GM12878 (cell line): Measurements from ENCODE around the gene ULK1. TPM values are rescaled to one million over a fixed set of nuclear protein-coding genes. Genes with fewer than 3 reads are reported as not detected.
"Not testable (repeated sequence)": the region's sequence is repeated elsewhere in the genome, so short reads cannot be mapped to it uniquely, and the experiment has no call there.

Source experiments
- ATAC-seq: fragments of 200-7000 bp; cut with Tn5 transposase; 3 replicates; pipeline ENCODE4 v1.9.1; 2020; ENCODE audit warnings: mild to moderate bottlenecking, moderate library complexity
- BruUV-seq: library from RNA; stranded (reverse); fragments of 400-500 nt; replicated peaks from 2 replicates; lab custom pipeline; 2021; lab: Mats Ljungman, UMichigan
- CTCF ChIA-PET: fragments of 300-600 bp; sonication (Branson Sonifier 250); formaldehyde crosslinking; extraction: SDS; loops from one replicate; lab custom pipeline; 2021; ENCODE audit warnings: inconsistent platforms; lab: Yijun Ruan, JAX
- POLR2A ChIA-PET: fragments of 350-600 bp; formaldehyde crosslinking; extraction: SDS; loops from one replicate; lab custom pipeline; 2021; ENCODE audit warnings: inconsistent platforms; lab: Charles Lee
- RAD21 ChIA-PET: fragments of 300-600 bp; sonication (Branson Sonifier 250); formaldehyde crosslinking; loops from one replicate; lab custom pipeline; 2023; ENCODE audit warnings: antibody characterized with exemption; ENCODE audit not compliant: unreplicated experiment; lab: Charles Lee
- SMC1A ChIA-PET: fragments of 300-600 bp; sonication (Branson Sonifier 250); formaldehyde crosslinking; loops from one replicate; lab custom pipeline; 2023; ENCODE audit not compliant: unreplicated experiment, uncharacterized antibody; lab: Charles Lee
- DNase-seq: peaks from one replicate; pipeline ENCODE4 v3.0.0-alpha.2; 2011; ENCODE audit warnings: low read depth, low spot score
- FAIRE-seq: peaks from 3 replicates; lab custom pipeline; 2011; peaks lifted over from hg19 to GRCh38; lab: Jason Lieb, UNC
- H2AFZ ChIP-seq: 2 replicates; pipeline ENCODE4 v1.6.0; 2011; ENCODE audit warnings: low read depth, low read length, control low read depth; ENCODE audit not compliant: control insufficient read depth
- H3K27ac ChIP-seq: 2 replicates; pipeline ENCODE4 v1.5.1; 2011; ENCODE audit warnings: control low read depth; ENCODE audit not compliant: control insufficient read depth, insufficient read depth
- H3K27me3 ChIP-seq, 2 experiments: replicated peaks in 1 of 2; 2 replicates each; pipeline versions ENCODE4 v1.6.0 to v1.6.1; 2011; ENCODE audit warnings: low read length in 1 of 2; ENCODE audit not compliant: control insufficient read depth in 2 of 2, insufficient read depth in 2 of 2
- H3K36me3 ChIP-seq, 2 experiments: 2 replicates each; pipeline ENCODE4 v1.5.1; 2011; ENCODE audit warnings: low read length in 1 of 2; ENCODE audit not compliant: control insufficient read depth in 2 of 2, insufficient read depth in 2 of 2
- H3K4me1 ChIP-seq: 2 replicates; pipeline ENCODE4 v1.6.1; 2011; ENCODE audit warnings: mild to moderate bottlenecking, low read length, moderate library complexity, mixed read lengths; ENCODE audit not compliant: control insufficient read depth, insufficient read depth
- H3K4me2 ChIP-seq: 2 replicates; pipeline ENCODE4 v1.6.0; 2011; ENCODE audit warnings: control low read depth; ENCODE audit not compliant: control insufficient read depth, insufficient read depth
- H3K4me3 ChIP-seq: fragments of 200-600 bp; sonication (generic); 2 replicates; pipeline ENCODE4 v1.5.1; 2016
- H3K79me2 ChIP-seq: 2 replicates; pipeline ENCODE4 v1.6.0; 2011; ENCODE audit warnings: low read length; ENCODE audit not compliant: control insufficient read depth, insufficient read depth
- H3K9ac ChIP-seq: 2 replicates; pipeline ENCODE4 v1.8.0; 2011; ENCODE audit warnings: low read length, control low read depth, mixed read lengths; ENCODE audit not compliant: control insufficient read depth, insufficient read depth
- H3K9me3 ChIP-seq: replicated peaks from 3 replicates; pipeline ENCODE4 v1.5.1; 2011; ENCODE audit warnings: mild to moderate bottlenecking, low read length; ENCODE audit not compliant: control insufficient read depth, insufficient read depth
- H4K20me1 ChIP-seq: 2 replicates; pipeline ENCODE4 v1.6.0; 2011; ENCODE audit not compliant: control insufficient read depth, insufficient read depth
- CBX5 ChIP-seq: sonication (generic); IDR thresholded peaks from 2 replicates; pipeline ENCODE4 v1.6.1; 2016; ENCODE audit warnings: low read depth, moderate library complexity, mild to moderate bottlenecking, inconsistent platforms
- CEBPB ChIP-seq, 2 experiments: fragments of 150-350 bp in 1 of 2; IDR thresholded peaks; 2 replicates each; pipeline ENCODE4 v1.6.1; 2012 to 2014; ENCODE audit warnings: low read depth in 2 of 2, low read length in 2 of 2, borderline replicate concordance in 1 of 2, inconsistent platforms in 1 of 2
- GATAD2B ChIP-seq: fragments of 450-650 bp; conservative IDR thresholded peaks from 2 replicates; pipeline ENCODE4 v1.6.1; 2017; ENCODE audit warnings: low read depth, mild to moderate bottlenecking, moderate library complexity
- TARDBP ChIP-seq: IDR thresholded peaks from 2 replicates; pipeline ENCODE4 v1.6.1; 2016; ENCODE audit warnings: borderline replicate concordance
- ZNF24 ChIP-seq: fragments of 450-650 bp; IDR thresholded peaks from 2 replicates; pipeline ENCODE4 v1.6.1; 2017; ENCODE audit warnings: antibody characterized with exemption, mild to moderate bottlenecking
- ZNF274 ChIP-seq: IDR thresholded peaks from one replicate; pipeline ENCODE4 v1.8.0; 2011; ENCODE audit not compliant: insufficient read length, insufficient read depth
- ZZZ3 ChIP-seq: IDR thresholded peaks from 2 replicates; pipeline ENCODE4 v1.6.1; 2011; ENCODE audit warnings: low read depth; ENCODE audit not compliant: control insufficient read depth, insufficient read length
- WGBS: methylation state at CpG from one replicate; pipeline ENCODE4 v1.1.6; 2016; ENCODE audit warnings: low lambda C conversion rate; ENCODE audit not compliant: insufficient replicate concordance, insufficient coverage; ENCODE audit errors: missing lambda C conversion rate; 5-methylcytosine and 5-hydroxymethylcytosine counted together
- in situ Hi-C: fragments of 300-500 bp; cut with MboI; formaldehyde crosslinking; loops from 9 replicates; pipeline ENCODE4 v1.14.3; 2018; ENCODE audit warnings: mixed read lengths
- intact Hi-C: fragments of 100-400 bp; cut with micrococcal nuclease; formaldehyde crosslinking; loops from one replicate; pipeline ENCODE4 v1.14.2; 2022; ENCODE audit not compliant: unreplicated experiment
- polyA plus RNA-seq, 11 experiments: library from polyadenylated mRNA; depleted of rRNA in 4 of 11; unstranded in 6 of 11; stranded (reverse) in 5 of 11; fragments of >200 nt; fragmentation: Nextera tagmentation in 4 of 11; fragmentation: Illumina TruSeq in 1 of 11; extraction: Ambion mirVana in 4 of 11; extraction: Trizol in 1 of 11; gene quantifications; 1 replicate in 1 of 11; 2 replicates in 10 of 11; pipeline versions ENCODE4 v1.2.1 to v1.2.3, GENCODE V29; 2011 to 2016; ENCODE audit warnings: inconsistent platforms in 2 of 11, missing spikeins in 2 of 11, low read depth in 1 of 11
- total RNA-seq, 4 experiments: library from RNA; depleted of rRNA in 3 of 4; stranded (reverse); fragments of >200 nt in 3 of 4; fragmentation: Illumina TruSeq in 1 of 4; extraction: Trizol in 1 of 4; gene quantifications; 2 replicates each; pipeline versions ENCODE4 v1.2.1 to v1.2.3, GENCODE V29; 2013 to 2021
- TF ChIP-seq, protein P1 (sequence below): fragments of 450-650 bp; IDR thresholded peaks from 2 replicates; pipeline ENCODE4 v1.6.1; 2017; ENCODE audit warnings: low read depth, mild to moderate bottlenecking, moderate library complexity
- TF ChIP-seq, protein P2 (sequence below): fragments of 450-650 bp; IDR thresholded peaks from 2 replicates; pipeline ENCODE4 v1.6.1; 2016; ENCODE audit warnings: mild to moderate bottlenecking

Gene ULK1
- total and polyA plus RNA-seq, 10 of the 15 experiments (the other 5 are each of a cell fraction or from before 2014, with no cell fraction given) = 0.13 to 14.1 (median 1.5) TPM

DNA sequence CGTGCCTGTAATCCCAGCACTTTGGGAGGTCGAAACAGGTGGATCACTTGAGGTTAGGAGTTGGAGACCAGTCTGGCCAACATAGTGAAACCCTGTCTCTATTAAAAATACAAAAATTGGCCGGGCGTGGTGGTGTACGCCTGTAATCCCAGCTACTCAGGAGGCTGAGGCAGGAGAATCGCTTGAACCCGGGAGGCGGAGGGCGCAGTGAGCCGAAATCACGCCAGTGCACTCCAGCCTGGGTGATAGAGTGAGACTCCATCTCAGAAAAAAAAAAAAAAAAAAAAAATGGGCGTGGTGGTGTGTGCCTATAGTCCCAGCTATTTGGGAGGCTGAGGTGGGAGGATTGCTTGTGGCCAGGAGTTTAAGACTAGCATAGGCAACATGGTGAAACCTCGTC is 60.0 kb downstream of the ULK1 start:
- H3K27ac ChIP-seq, ATAC-seq, H3K9ac ChIP-seq, H3K4me1 ChIP-seq, BruUV-seq, H2AFZ ChIP-seq, H3K4me2 ChIP-seq, FAIRE-seq, in situ Hi-C loops, DNase-seq, H3K9me3 ChIP-seq, H3K36me3 ChIP-seq, RAD21 ChIA-PET, H4K20me1 ChIP-seq, H3K4me3 ChIP-seq, H3K27me3 ChIP-seq: not testable (repeated sequence)
- peaks cover 68% of the 10 kb centered on the region for H3K79me2 ChIP-seq
- ChIA-PET CTCF (interaction anchor here (1.4 kb wide), 1 partner anchor 8 kb away, joined by 4 read pairs; no protein-coding TSS in a partner anchor), POLR2A (interaction anchor here (0.7 kb wide), 1 partner anchor 208 kb away, joined by 9 read pairs; no protein-coding TSS in a partner anchor), SMC1A (interaction anchor here (2.5 kb wide), 1 partner anchor 8 kb away, joined by 7 read pairs; no protein-coding TSS in a partner anchor)
- 93% methylated on average over 12 of the region's 13 CpGs for WGBS
- intact Hi-C loops = loop anchor here (10.0 kb wide), 1 partner anchor 180 kb away; no protein-coding TSS in a partner anchor

DNA sequence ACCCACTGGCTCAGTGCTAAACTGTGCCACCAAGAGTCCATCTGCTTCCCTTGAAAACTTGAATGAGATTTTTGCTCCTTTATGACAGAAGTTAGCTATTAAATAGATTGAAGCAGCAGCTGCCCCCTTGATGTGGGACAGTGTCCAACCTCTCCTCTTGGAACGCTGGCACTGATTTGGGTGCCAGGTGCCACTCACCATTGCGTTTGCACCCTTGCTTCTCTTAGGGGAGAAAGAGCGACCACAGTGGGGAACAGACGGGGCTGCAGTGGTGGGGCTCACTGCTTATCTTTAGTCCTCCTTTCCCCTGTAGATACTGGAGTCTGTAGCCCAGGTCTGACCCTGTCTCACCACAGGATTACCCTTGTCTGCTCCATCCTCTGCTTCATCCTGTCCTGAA is 64.7 kb downstream of the ULK1 start:
- no peaks in the 10 kb centered on the region for H3K27me3 ChIP-seq

More for the DNA sequence above, 64.7 kb downstream of the ULK1 start:
- no peak for FAIRE-seq
- intact Hi-C loops = loop anchor here (10.0 kb wide), 1 partner anchor 184 kb away; no protein-coding TSS in a partner anchor
- Histone ChIP-seq H2AFZ (no peak overlapping the region), H3K4me2 (no peak overlapping the region), H3K27ac (no peak overlapping the region), H3K4me1 (no peaks in the 10 kb centered on the region), H3K36me3 (peaks cover 0 to 2% of the 10 kb centered on the region in 2 experiments; a peak in 3 of 4 replicates), H3K79me2 (peaks cover 41% of the 10 kb centered on the region), H3K9me3 (no peaks in the 10 kb centered on the region), H4K20me1 (peaks cover 6% of the 10 kb centered on the region; the same call in 1 of the 2 replicates), H3K9ac (no peak overlapping the region), H3K4me3 (no peak overlapping the region)
- WGBS = 86% methylated on average over 4 of the region's 4 CpGs
- ChIA-PET RAD21 (no interaction called here), SMC1A (interaction anchor here (1.7 kb wide), 1 partner anchor 204 kb away, joined by 4 read pairs; no protein-coding TSS in a partner anchor), CTCF (interaction anchor here (0.6 to 1.0 kb wide), 2 partner anchors 37 to 71 kb away, joined by 3 read pairs; no protein-coding TSS in a partner anchor), POLR2A (no interaction called here)
- ATAC-seq = no peak
- no peak for DNase-seq
- no peak for TF ChIP-seq ZNF24
- TF ChIP-seq CBX5 = no peak
- no peak for TF ChIP-seq ZNF274
- TF ChIP-seq, protein P1, sequence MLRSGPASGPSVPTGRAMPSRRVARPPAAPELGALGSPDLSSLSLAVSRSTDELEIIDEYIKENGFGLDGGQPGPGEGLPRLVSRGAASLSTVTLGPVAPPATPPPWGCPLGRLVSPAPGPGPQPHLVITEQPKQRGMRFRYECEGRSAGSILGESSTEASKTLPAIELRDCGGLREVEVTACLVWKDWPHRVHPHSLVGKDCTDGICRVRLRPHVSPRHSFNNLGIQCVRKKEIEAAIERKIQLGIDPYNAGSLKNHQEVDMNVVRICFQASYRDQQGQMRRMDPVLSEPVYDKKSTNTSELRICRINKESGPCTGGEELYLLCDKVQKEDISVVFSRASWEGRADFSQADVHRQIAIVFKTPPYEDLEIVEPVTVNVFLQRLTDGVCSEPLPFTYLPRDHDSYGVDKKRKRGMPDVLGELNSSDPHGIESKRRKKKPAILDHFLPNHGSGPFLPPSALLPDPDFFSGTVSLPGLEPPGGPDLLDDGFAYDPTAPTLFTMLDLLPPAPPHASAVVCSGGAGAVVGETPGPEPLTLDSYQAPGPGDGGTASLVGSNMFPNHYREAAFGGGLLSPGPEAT = no peak
- no peak for TF ChIP-seq CEBPB (IDR thresholded peaks at IDR 0.05; ENCODE audit: borderline replicate concordance in 1 of 2, low read depth in 2 of 2, low read length in 2 of 2)
- no peak for TF ChIP-seq TARDBP
- TF ChIP-seq, protein P2, sequence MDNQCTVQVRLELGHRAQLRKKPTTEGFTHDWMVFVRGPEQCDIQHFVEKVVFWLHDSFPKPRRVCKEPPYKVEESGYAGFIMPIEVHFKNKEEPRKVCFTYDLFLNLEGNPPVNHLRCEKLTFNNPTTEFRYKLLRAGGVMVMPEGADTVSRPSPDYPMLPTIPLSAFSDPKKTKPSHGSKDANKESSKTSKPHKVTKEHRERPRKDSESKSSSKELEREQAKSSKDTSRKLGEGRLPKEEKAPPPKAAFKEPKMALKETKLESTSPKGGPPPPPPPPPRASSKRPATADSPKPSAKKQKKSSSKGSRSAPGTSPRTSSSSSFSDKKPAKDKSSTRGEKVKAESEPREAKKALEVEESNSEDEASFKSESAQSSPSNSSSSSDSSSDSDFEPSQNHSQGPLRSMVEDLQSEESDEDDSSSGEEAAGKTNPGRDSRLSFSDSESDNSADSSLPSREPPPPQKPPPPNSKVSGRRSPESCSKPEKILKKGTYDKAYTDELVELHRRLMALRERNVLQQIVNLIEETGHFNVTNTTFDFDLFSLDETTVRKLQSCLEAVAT = no peak
- TF ChIP-seq ZZZ3 = no peak
- no peak for TF ChIP-seq GATAD2B
- no TSS peak for BruUV-seq
- in situ Hi-C loops = no loop called here
